IPS-18c (cell line): ENCODE data around the gene IL1F10.

ENCODE experiments used
- H3K4me3 ChIP-seq: 2 replicates; pipeline ENCODE4 v1.7.0; 2013; ENCODE audit warnings: low read depth, mild to moderate bottlenecking, low read length, moderate library complexity; ENCODE audit not compliant: insufficient read depth
- H3K9me3 ChIP-seq: one replicate; pipeline ENCODE4 v1.6.1; 2013; ENCODE audit warnings: mild to moderate bottlenecking, low read length, moderate library complexity; ENCODE audit not compliant: control insufficient read depth, insufficient read depth

Gene IL1F10

DNA sequence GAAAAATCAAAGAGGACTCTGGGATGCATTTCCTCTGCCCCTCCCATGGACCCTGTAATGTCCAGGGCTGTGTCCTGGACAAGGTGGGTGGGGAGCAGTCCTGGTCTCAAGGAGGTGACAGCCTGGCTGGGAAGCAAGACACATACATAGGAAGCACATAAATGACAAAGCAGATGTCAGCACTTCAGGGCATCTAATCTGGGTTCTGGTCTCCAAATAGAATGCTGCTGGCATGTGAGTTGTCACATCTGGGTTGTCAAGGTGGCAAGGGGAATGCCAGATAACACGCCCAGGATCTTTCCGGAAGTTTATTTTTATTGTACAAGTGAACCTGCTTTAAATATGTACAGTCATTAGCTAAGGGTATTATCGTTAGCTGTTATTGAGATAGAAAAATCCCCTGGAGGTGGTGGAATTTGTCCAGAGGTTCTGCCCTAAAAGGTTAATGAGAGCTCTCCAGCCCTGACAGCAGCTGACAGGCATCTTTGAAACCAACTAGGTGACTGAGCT, 5.6 kb downstream of the IL1F10 start:
- no peaks in the 10 kb centered on the region for H3K9me3 ChIP-seq
- H3K4me3 ChIP-seq: no peak overlapping the region

DNA sequence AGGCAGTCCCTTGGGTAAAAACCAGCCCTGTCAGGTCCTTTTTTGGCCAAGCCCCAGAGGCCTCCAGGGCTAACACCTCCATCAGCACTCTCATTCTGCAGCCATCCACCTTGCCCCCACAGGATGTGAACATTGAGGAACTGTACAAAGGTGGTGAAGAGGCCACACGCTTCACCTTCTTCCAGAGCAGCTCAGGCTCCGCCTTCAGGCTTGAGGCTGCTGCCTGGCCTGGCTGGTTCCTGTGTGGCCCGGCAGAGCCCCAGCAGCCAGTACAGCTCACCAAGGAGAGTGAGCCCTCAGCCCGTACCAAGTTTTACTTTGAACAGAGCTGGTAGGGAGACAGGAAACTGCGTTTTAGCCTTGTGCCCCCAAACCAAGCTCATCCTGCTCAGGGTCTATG, 7.3 kb downstream of the IL1F10 start:
- no peaks in the 10 kb centered on the region for H3K9me3 ChIP-seq

DNA sequence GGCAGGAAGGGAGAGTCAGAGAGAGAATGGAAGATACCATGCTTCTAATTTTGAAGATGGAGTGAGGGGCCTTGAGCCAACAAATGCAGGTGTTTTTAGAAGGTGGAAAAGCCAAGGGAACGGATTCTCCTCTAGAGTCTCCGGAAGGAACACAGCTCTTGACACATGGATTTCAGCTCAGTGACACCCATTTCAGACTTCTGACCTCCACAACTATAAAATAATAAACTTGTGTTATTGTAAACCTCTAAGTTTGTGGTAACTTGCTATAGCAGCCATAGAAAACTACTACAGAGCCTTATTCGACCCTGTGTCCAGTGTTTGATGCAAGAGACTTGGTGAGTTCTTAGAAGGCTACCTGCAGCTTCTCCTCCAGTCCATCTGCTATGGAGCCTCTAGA, 7.8 kb downstream of the IL1F10 start:
- no peak overlapping the region for H3K4me3 ChIP-seq
- H3K9me3 ChIP-seq: no peaks in the 10 kb centered on the region

More for the DNA sequence above, 7.3 kb downstream of the IL1F10 start:
- H3K4me3 ChIP-seq: no peak overlapping the region

DNA sequence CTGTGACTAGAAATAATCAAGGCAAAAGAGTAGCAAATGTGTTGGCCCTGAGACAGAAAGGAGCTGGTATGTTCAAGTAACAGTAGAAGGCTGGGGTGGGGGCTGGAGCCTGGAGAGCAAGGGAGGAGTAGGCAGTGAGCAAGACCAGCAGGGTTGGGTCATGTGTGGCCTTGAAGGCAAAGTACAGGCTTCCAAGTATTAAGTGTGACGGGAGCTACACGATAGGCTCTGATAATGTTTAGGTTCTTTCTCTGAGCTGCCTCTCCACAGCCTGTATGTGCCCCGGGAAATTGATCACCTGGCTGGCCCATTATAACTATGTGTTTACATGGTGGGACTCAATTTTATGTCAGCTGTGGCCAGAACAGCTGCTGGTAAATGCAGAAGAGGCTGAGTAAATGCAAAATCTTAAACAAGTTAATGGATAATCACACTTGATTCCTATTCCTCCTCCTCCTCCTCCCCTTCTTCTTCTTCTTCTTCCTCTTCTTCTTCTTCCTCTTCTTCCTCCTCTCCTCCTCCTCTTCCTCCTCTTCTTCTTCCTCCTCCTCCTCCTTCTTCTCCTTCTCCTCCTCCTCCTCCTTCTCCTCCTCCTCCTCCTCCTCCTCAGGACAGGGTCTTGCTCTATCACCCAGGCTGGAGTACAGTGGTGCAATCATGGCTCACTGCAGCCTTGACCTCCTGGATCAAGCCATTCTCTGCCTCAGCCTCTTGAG, 9.3 kb downstream of the IL1F10 start:
- no peak overlapping the region for H3K4me3 ChIP-seq
- no peaks in the 10 kb centered on the region for H3K9me3 ChIP-seq

- Histone ChIP-seq H3K4me3 (no peak overlapping the region), H3K9me3 (no peaks in the 10 kb centered on the region)
Measured at GRCh38 chr2:113077921-113078320, 10.2 kb downstream of the IL1F10 start.

- H3K4me3 ChIP-seq: no peak overlapping the region
- no peaks in the 10 kb centered on the region for H3K9me3 ChIP-seq
Measured at GRCh38 chr2:113078350-113078839, 10.6 kb downstream of the IL1F10 start.

DNA sequence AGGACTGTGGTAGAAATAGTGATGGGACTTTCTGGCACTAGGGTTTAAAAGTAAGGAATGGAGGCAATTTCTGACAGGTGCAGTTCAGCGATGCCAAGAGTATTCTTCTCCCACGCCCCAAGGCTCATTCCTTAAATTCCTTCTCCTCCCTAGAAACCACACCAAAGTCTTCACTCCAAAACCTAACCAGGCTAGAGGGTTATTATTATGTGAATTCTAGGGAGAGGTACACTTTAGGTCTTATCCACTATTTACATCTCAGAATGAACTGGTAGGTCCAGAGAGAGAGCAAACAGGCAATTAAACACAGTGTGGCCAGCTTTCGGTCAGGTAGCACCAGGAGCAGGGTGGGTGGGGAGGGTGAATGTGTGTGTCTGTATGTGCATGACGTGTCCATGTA, 11.4 kb downstream of the IL1F10 start:
- Histone ChIP-seq H3K9me3 (no peaks in the 10 kb centered on the region), H3K4me3 (no peak overlapping the region)

DNA sequence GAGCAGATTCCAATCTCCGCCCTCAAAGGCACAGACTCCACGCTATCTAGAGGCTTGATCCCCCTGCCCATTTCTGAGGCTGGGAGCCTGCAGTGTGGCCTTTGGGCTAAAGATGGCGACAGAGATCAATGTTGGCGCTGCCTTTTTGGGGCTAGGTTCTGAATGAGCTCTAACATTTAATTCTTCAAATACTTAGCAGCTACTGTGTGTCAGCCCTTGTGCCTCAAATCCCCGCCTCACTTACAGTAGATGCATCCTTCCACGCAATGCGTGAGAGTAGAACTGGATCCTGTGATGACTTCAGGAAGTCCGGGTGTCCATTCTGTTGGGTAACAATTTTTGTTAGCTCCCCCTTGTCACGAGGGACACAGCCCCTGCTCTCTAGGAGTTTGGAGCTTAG, 12.4 kb downstream of the IL1F10 start:
- Histone ChIP-seq H3K4me3 (no peak overlapping the region), H3K9me3 (no peaks in the 10 kb centered on the region)

- no peaks in the 10 kb centered on the region for H3K9me3 ChIP-seq
Measured at GRCh38 chr2:113081488-113082210, 13.9 kb downstream of the IL1F10 start.

GRCh38 chr2:113083296-113083695, 15.5 kb downstream of the IL1F10 start:
- H3K4me3 ChIP-seq: no peak overlapping the region

More at GRCh38 chr2:113081488-113082210, 13.9 kb downstream of the IL1F10 start:
- H3K4me3 ChIP-seq: no peak overlapping the region

DNA sequence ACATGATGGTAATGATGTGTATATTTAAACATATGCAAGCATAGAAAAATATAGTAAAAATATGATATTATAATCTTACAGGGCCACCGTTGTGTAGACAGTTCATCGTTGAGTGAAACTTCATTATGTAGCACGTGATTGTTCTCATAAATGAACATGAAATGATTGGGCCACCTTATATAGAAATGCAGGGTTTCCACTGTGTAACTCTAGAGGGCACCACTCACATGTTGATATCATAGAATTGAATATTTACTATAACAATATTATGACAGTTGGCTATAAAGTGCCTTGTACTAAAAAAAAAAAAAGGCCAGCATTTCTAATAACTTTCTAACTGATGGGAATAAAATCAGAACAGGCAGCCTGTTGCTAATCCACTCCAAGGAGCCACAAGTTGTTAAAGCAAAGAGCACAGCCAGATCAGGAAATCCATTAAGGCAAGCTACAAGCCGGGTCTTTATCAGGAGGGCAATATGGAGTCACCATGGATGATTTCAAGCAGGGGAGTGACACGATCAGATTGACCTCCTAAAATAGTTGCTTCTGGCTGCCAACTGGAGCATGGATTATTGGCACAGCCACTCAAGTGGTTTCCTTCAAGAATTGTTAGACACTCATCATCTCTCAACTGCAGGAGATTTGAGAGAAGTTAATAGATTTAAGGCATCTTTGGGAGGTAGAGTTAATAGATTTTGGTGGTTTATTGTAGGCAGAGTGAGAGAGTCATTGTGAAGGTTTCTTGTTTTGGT, 16.7 kb downstream of the IL1F10 start:
- Histone ChIP-seq H3K9me3 (no peaks in the 10 kb centered on the region), H3K4me3 (no peak overlapping the region)

More at GRCh38 chr2:113083296-113083695, 15.5 kb downstream of the IL1F10 start:
- no peaks in the 10 kb centered on the region for H3K9me3 ChIP-seq

DNA sequence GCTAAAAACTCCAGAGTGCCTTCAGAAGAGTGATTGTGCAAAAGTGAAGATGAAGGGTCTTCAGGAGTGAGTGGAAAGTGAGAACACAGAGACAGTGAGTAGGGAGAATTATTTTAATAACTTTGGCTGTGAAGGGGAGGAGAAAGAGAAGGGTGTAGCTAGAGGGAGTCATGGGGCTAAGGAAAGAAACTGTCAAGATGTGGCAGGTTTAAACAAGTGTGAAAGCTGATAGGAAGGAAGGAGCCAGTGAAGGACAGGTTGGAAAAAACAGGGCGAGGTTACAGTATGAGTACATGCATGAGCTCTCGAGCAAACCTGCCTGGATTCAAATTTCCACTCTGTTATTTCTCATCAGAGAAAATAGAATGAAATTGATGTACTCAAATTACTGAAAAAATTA, 17.8 kb downstream of the IL1F10 start:
- Histone ChIP-seq H3K9me3 (no peaks in the 10 kb centered on the region), H3K4me3 (no peak overlapping the region)

DNA sequence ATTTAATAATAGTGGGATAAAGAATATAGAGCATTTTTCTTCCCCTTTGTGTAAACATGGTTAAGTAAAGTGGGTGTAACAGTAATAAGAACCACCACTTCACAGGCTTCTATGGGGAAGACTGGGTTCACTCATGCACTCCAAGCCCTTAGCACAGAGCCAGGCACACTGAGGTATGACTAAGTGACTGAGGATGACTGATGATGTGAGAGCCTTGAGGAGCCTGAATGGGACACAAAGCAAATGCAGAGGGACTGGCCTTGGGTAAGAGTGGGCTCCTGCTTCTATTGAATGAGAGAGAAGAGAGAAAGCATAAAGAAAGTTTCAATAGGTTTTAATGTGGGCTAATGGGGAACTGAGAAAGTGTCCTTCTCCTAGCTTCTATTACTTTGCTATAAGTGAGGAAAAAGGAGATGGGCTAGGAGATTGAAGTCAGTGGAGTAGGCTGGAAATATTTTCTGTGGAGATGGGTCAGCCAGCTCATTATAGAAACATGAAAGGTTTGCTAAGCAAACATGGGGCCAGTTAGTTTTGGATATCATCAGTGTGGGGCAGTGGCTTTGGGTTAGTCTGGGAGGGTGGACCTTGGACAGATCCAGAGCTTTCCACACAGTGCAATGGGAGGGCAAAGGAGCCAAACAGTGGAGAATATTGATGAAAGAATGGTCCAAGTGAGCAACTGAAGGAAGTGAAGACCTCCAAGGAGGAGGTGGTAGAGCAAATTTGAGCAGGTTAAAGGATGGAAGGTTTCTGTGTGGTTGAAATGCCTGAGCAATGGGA, 20.6 kb downstream of the IL1F10 start:
- Histone ChIP-seq H3K9me3 (no peaks in the 10 kb centered on the region), H3K4me3 (no peak overlapping the region)

DNA sequence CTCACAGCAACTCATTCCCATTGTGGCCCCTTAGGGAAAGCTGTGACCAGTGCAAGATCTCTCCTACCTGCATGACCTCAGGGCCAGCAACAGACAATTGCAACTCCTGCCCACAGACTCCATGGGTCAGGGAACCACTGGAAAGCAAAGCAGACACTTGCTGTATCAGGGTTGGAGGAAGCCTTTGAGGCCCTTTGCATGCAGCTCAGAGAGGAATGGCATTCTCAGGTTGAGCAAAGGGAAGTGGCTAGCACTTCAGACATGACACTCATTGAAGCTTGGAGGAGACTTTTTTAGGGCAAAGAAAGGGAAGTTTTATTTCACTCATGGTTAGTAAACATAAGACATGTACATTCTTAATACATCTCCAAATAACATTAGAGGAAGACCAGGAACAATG, 22.1 kb downstream of the IL1F10 start:
- Histone ChIP-seq H3K9me3 (no peaks in the 10 kb centered on the region), H3K4me3 (no peak overlapping the region)

- Histone ChIP-seq H3K9me3 (no peaks in the 10 kb centered on the region), H3K4me3 (no peak overlapping the region)
Measured at GRCh38 chr2:113091231-113091896, 23.6 kb downstream of the IL1F10 start.

DNA sequence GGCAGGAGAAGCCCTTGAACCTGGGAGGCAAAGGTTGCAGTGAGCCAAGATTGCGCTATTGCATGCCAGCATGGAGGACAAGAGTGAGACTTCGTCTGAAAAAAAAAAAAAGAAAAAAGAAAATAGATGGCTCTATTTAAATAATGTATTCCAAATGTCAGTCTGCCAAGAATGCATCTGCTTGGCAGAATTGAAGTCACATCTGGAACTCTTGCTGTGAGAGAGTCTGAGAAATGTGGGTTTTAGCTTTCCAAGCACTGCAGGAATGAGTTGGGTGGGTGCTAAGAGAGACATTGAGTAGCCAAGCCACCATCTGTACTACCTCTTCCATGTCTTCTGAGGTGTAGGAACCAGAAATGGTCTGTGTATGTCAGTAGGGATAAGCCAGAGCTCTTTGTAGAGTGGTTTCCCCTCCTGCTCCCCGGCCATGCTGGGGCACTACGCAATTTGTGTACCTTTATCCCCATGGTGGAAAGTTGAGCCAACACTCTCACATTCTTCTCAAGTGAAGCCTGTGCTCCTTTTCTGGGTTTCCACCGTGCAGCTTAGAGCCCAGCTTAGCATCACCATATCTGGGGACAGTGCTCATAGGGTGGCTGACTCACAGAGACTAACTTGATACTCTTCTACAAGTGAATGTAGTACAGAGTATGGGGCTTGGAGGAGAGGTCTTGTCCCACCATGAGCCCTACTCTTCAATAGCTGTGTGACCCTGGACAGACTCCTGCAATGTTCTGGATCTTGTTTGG, 25.3 kb downstream of the IL1F10 start:
- Histone ChIP-seq H3K9me3 (no peaks in the 10 kb centered on the region), H3K4me3 (no peak overlapping the region)
